ENCODE measurements around the gene NAPSA. TPM values are rescaled to one million over a fixed set of nuclear protein-coding genes. Genes with fewer than 3 reads are reported as not detected.
"Not testable (repeated sequence)": the region's sequence is repeated elsewhere in the genome, so short reads cannot be mapped to it uniquely, and the experiment has no call there.

The NAPSA gene
- total RNA-seq, 1 donor from 2014 or later: 2.3 TPM

GRCh38 chr19:50399368-50399745, 33.9 kb upstream of the NAPSA start:
- DNase-seq (ENCODE audit: extremely low spot score, unreplicated experiment): no peak
- Mint-ChIP-seq H3K36me3 (peaks cover 14% of the 10 kb centered on the region), H3K4me3 (no peak overlapping the region), H3K9me3 (no peaks in the 10 kb centered on the region), H3K4me1 (ENCODE audit: unreplicated experiment) (peaks cover 4% of the 10 kb centered on the region), H3K27me3 (no peaks in the 10 kb centered on the region), H3K27ac (no peak overlapping the region)
- TF ChIP-seq CTCF (conservative IDR thresholded peaks at IDR 0.05): no peak

GRCh38 chr19:50398675-50399367, 33.4 kb upstream of the NAPSA start:
- no peak overlapping the region for H3K27ac Mint-ChIP-seq
- no peaks in the 10 kb centered on the region for H3K27me3 Mint-ChIP-seq
- no peak overlapping the region for H3K4me3 Mint-ChIP-seq
- H3K9me3 Mint-ChIP-seq: no peaks in the 10 kb centered on the region
- no peak for TF ChIP-seq CTCF (conservative IDR thresholded peaks at IDR 0.05)
- H3K4me1 Mint-ChIP-seq (ENCODE audit: unreplicated experiment): peaks cover 4% of the 10 kb centered on the region
- H3K36me3 Mint-ChIP-seq: peaks cover 18% of the 10 kb centered on the region
- DNase-seq (ENCODE audit: extremely low spot score, unreplicated experiment): no peak

GRCh38 chr19:50394017-50394416, 28.6 kb upstream of the NAPSA start:
- Mint-ChIP-seq H3K4me3 (no peak overlapping the region), H3K27me3 (no peaks in the 10 kb centered on the region), H3K9me3 (no peaks in the 10 kb centered on the region), H3K27ac (no peak overlapping the region), H3K4me1 (ENCODE audit: unreplicated experiment) (peaks cover 4% of the 10 kb centered on the region), H3K36me3 (peaks cover 26% of the 10 kb centered on the region)
- no peak for DNase-seq (ENCODE audit: extremely low spot score, unreplicated experiment)
- TF ChIP-seq CTCF (conservative IDR thresholded peaks at IDR 0.05): no peak

- DNase-seq (ENCODE audit: extremely low spot score, unreplicated experiment): no peak
- no peak for TF ChIP-seq CTCF (conservative IDR thresholded peaks at IDR 0.05)
- Mint-ChIP-seq H3K36me3 (peaks cover 26% of the 10 kb centered on the region), H3K4me1 (ENCODE audit: unreplicated experiment) (peaks cover 4% of the 10 kb centered on the region), H3K4me3 (no peak overlapping the region), H3K27me3 (no peaks in the 10 kb centered on the region), H3K9me3 (no peaks in the 10 kb centered on the region), H3K27ac (no peak overlapping the region)
These were observed 28.1 kb upstream of the NAPSA start for GRCh38 chr19:50393589-50393988.

GRCh38 chr19:50392759-50393158, 27.3 kb upstream of the NAPSA start:
- no peaks in the 10 kb centered on the region for H3K27me3 Mint-ChIP-seq

GRCh38 chr19:50390952-50391351, 25.5 kb upstream of the NAPSA start:
- DNase-seq (ENCODE audit: extremely low spot score, unreplicated experiment); H3K4me1 Mint-ChIP-seq (ENCODE audit: unreplicated experiment); H3K9me3 Mint-ChIP-seq; H3K27me3 Mint-ChIP-seq; H3K4me3 Mint-ChIP-seq; H3K27ac Mint-ChIP-seq: not testable (repeated sequence)
- H3K36me3 Mint-ChIP-seq: peaks cover 27% of the 10 kb centered on the region

More at GRCh38 chr19:50392759-50393158, 27.3 kb upstream of the NAPSA start:
- no peak overlapping the region for H3K4me3 Mint-ChIP-seq
- TF ChIP-seq CTCF (conservative IDR thresholded peaks at IDR 0.05): no peak
- peaks cover 3% of the 10 kb centered on the region for H3K4me1 Mint-ChIP-seq (ENCODE audit: unreplicated experiment)
- H3K36me3 Mint-ChIP-seq: peaks cover 26% of the 10 kb centered on the region
- no peak overlapping the region for H3K27ac Mint-ChIP-seq
- H3K9me3 Mint-ChIP-seq: no peaks in the 10 kb centered on the region
- DNase-seq (ENCODE audit: extremely low spot score, unreplicated experiment): no peak

GRCh38 chr19:50390295-50390694, 24.9 kb upstream of the NAPSA start:
- H3K36me3 Mint-ChIP-seq: peaks cover 23% of the 10 kb centered on the region

More at GRCh38 chr19:50390295-50390694, 24.9 kb upstream of the NAPSA start:
- H3K27me3 Mint-ChIP-seq; H3K4me3 Mint-ChIP-seq; H3K9me3 Mint-ChIP-seq; DNase-seq (ENCODE audit: extremely low spot score, unreplicated experiment); H3K27ac Mint-ChIP-seq; H3K4me1 Mint-ChIP-seq (ENCODE audit: unreplicated experiment): not testable (repeated sequence)
